ENCODE measurements around the gene MED27.

GRCh38 chr9:131915181-131915580 lies 164.5 kb downstream of the MED27 start:
- TF ChIP-seq ARID2 (CRISPR knock-in tag; IDR thresholded peaks at IDR 0.05; ENCODE audit: borderline replicate concordance) (no peak), TAF1 (CRISPR knock-in tag; IDR thresholded peaks at IDR 0.05) (no peak), JUND (CRISPR knock-in tag; IDR thresholded peaks at IDR 0.05) (no peak)
